Activated T-helper 1 cell treated with anti-CD3 and anti-CD28 coated beads, Interleukin-12 subunit alpha, Interleukin-12 subunit beta, Interleukin-2, Interleukin-4 antibody, amounts not matched to agents 30 ng/mL and 10 ng/mL and 1 ng/mL, durations not matched to agents 14 hours and 24 hours and 36 hours (primary cell): ENCODE data around the gene CLEC20A. TPM values are rescaled to one million over a fixed set of nuclear protein-coding genes. Genes with fewer than 3 reads are reported as not detected.

Experiments
- DNase-seq: peaks from one replicate; pipeline ENCODE4 v3.0.0; 2021; ENCODE audit warnings: low spot score
- H3K27ac Mint-ChIP-seq: one replicate; pipeline ENCODE4 v1.8.0; 2021; ENCODE audit warnings: mild to moderate bottlenecking, mixed read lengths
- H3K27me3 Mint-ChIP-seq: one replicate; pipeline ENCODE4 v1.8.0; 2022; ENCODE audit warnings: mild to moderate bottlenecking, moderate library complexity, mixed read lengths; ENCODE audit not compliant: insufficient read depth
- H3K36me3 Mint-ChIP-seq: one replicate; pipeline ENCODE4 v1.8.0; 2021; ENCODE audit warnings: low read depth, mixed read lengths
- H3K4me1 Mint-ChIP-seq: one replicate; pipeline ENCODE4 v1.8.0; 2021; ENCODE audit warnings: low read depth, mixed read lengths
- H3K4me3 Mint-ChIP-seq: one replicate; pipeline ENCODE4 v1.8.0; 2021; ENCODE audit warnings: mild to moderate bottlenecking, moderate library complexity, mixed read lengths
- H3K9me3 Mint-ChIP-seq: one replicate; pipeline ENCODE4 v1.8.0; 2021; ENCODE audit warnings: mixed read lengths
- intact Hi-C: fragments of 100-400 bp; cut with micrococcal nuclease; formaldehyde crosslinking; loops from one replicate; pipeline ENCODE4 v1.15.1; 2024
- total RNA-seq: library from RNA; stranded (reverse); gene quantifications from 2 replicates; pipeline ENCODE4 v1.2.3, GENCODE V29; 2022

The CLEC20A gene
- total RNA-seq, 1 donor from 2014 or later = not detected

DNA sequence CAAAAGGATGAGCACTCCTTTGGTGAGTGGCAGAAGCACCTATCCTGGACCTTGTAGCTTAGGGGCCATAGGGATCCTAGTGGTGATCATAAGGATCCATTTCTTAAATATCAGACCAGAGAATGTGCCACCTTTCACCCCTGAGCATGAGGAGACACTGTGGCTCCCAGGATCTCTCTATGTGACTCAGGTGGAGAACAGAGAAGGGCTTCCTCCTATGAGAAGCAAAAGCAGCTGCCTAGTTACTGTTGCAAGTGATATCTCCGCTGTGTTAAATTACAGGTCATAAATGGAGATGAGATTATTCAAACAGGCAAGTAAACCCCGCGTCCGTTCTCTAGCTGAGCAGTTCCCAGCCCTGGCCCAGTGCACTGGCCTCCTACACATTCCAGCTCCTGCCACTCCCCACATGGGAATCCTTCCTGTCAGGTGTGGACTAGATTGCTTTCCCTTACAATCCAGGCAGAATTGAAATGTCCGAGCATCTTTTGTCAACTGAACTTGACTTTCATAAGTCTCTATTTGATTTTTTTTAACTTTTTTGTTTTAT is 26.3 kb downstream of the CLEC20A start:
- no peak overlapping the region for H3K4me3 Mint-ChIP-seq
- no peaks in the 10 kb centered on the region for H3K9me3 Mint-ChIP-seq
- DNase-seq = no peak
- no peaks in the 10 kb centered on the region for H3K4me1 Mint-ChIP-seq
- peaks cover 5% of the 10 kb centered on the region for H3K27me3 Mint-ChIP-seq
- intact Hi-C loops = no loop called here
- no peak overlapping the region for H3K27ac Mint-ChIP-seq
- no peaks in the 10 kb centered on the region for H3K36me3 Mint-ChIP-seq

DNA sequence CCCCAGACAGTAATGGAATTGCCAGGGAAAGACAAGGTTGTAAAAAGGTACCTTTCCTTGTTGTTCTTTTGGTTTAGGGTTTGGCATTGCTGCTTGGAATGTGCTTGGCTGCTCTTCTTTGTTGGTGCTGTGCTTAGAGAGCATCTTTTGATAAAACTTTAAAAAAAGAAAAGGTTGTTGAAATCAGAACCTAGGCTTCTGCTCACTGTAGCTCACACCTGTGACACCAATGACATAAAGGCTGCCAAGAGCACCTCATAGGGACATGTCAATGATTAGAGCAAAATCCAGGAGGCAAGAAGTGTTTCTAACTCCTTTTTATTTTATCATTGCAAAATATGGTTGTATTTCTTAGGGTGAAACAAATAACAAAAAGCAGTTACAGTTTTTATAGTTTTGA is 28.9 kb downstream of the CLEC20A start:
- H3K4me1 Mint-ChIP-seq = no peaks in the 10 kb centered on the region
- H3K4me3 Mint-ChIP-seq = no peak overlapping the region
- no peak for DNase-seq
- intact Hi-C loops = no loop called here
- no peaks in the 10 kb centered on the region for H3K9me3 Mint-ChIP-seq
- H3K36me3 Mint-ChIP-seq = no peaks in the 10 kb centered on the region
- peaks cover 7% of the 10 kb centered on the region for H3K27me3 Mint-ChIP-seq
- H3K27ac Mint-ChIP-seq = no peak overlapping the region

GRCh38 chr1:178465011-178465410 is 31.8 kb downstream of the CLEC20A start:
- H3K27ac Mint-ChIP-seq = no peak overlapping the region
- H3K4me1 Mint-ChIP-seq = no peaks in the 10 kb centered on the region
- no peaks in the 10 kb centered on the region for H3K9me3 Mint-ChIP-seq
- H3K27me3 Mint-ChIP-seq = peaks cover 5% of the 10 kb centered on the region
- intact Hi-C loops = no loop called here
- H3K4me3 Mint-ChIP-seq = no peak overlapping the region
- no peaks in the 10 kb centered on the region for H3K36me3 Mint-ChIP-seq
- no peak for DNase-seq

DNA sequence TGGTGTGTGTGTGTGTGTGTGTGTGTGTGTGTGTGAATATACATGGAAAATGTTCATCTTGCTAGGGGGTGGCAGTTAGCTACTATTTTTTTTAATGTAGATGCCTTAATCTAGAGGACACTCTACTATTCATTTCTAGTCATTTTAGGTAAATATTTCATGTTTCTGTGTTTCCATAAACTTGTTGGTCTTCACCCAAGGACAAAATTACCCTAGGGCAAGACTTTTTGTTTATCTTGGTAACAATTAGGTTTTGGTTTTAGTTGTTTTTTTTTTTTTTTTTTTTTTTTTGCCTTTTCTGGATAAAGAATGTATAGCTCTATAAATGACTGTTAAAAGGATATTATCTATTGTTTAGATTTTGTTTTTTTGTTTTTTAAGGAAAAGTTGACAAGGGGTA is 32.2 kb downstream of the CLEC20A start:
- H3K36me3 Mint-ChIP-seq = no peaks in the 10 kb centered on the region
- H3K27me3 Mint-ChIP-seq = peaks cover 5% of the 10 kb centered on the region
- no peak overlapping the region for H3K27ac Mint-ChIP-seq
- intact Hi-C loops = no loop called here
- no peak overlapping the region for H3K4me3 Mint-ChIP-seq
- H3K4me1 Mint-ChIP-seq = no peaks in the 10 kb centered on the region
- H3K9me3 Mint-ChIP-seq = no peaks in the 10 kb centered on the region
- no peak for DNase-seq

GRCh38 chr1:178464141-178464540 is 32.6 kb downstream of the CLEC20A start:
- H3K27ac Mint-ChIP-seq = no peak overlapping the region
- H3K4me1 Mint-ChIP-seq = no peaks in the 10 kb centered on the region
- intact Hi-C loops = no loop called here
- no peaks in the 10 kb centered on the region for H3K9me3 Mint-ChIP-seq
- H3K36me3 Mint-ChIP-seq = no peaks in the 10 kb centered on the region
- peaks cover 5% of the 10 kb centered on the region for H3K27me3 Mint-ChIP-seq
- DNase-seq = no peak
- no peak overlapping the region for H3K4me3 Mint-ChIP-seq

DNA sequence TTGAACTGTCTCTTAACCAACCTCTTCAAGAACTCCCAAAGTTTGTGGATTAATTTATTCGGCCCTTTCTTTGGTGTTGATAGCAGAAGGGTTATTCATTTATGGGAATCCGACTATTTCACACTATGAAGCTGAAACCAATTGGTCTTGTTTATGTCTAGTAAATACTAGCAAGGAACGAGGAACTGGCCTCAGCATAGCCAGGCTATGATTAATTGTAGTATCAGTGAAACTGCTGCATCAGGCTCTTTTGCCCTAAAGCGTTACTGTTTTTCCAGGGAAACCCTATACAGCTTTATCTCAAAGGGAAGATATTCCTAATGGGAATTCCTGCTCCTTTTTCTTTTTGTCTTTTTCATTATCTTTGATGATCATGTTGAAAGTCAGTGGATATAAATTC is 35.1 kb downstream of the CLEC20A start:
- no peaks in the 10 kb centered on the region for H3K9me3 Mint-ChIP-seq
- no peak overlapping the region for H3K4me3 Mint-ChIP-seq
- intact Hi-C loops = no loop called here
- no peaks in the 10 kb centered on the region for H3K4me1 Mint-ChIP-seq
- H3K36me3 Mint-ChIP-seq = no peaks in the 10 kb centered on the region
- DNase-seq = no peak
- peaks cover 3% of the 10 kb centered on the region for H3K27me3 Mint-ChIP-seq
- no peak overlapping the region for H3K27ac Mint-ChIP-seq

- no peaks in the 10 kb centered on the region for H3K36me3 Mint-ChIP-seq
- intact Hi-C loops = no loop called here
- H3K27me3 Mint-ChIP-seq = peaks cover 3% of the 10 kb centered on the region
- H3K9me3 Mint-ChIP-seq = no peaks in the 10 kb centered on the region
- no peak overlapping the region for H3K27ac Mint-ChIP-seq
- no peak overlapping the region for H3K4me3 Mint-ChIP-seq
- H3K4me1 Mint-ChIP-seq = no peaks in the 10 kb centered on the region
- DNase-seq = no peak
Observed at GRCh38 chr1:178461104-178461503, 35.7 kb downstream of the CLEC20A start.

- Mint-ChIP-seq H3K27ac (no peak overlapping the region), H3K36me3 (no peaks in the 10 kb centered on the region), H3K9me3 (no peaks in the 10 kb centered on the region), H3K27me3 (no peaks in the 10 kb centered on the region), H3K4me1 (no peaks in the 10 kb centered on the region), H3K4me3 (no peak overlapping the region)
- intact Hi-C loops = no loop called here
- DNase-seq = no peak
Observed at GRCh38 chr1:178458203-178458602, 38.6 kb downstream of the CLEC20A start.

- Mint-ChIP-seq H3K27me3 (no peaks in the 10 kb centered on the region), H3K27ac (no peak overlapping the region), H3K9me3 (no peaks in the 10 kb centered on the region), H3K4me1 (no peaks in the 10 kb centered on the region), H3K4me3 (no peak overlapping the region), H3K36me3 (no peaks in the 10 kb centered on the region)
- intact Hi-C loops = no loop called here
- no peak for DNase-seq
Observed at GRCh38 chr1:178457651-178458050, 39.1 kb downstream of the CLEC20A start.

DNA sequence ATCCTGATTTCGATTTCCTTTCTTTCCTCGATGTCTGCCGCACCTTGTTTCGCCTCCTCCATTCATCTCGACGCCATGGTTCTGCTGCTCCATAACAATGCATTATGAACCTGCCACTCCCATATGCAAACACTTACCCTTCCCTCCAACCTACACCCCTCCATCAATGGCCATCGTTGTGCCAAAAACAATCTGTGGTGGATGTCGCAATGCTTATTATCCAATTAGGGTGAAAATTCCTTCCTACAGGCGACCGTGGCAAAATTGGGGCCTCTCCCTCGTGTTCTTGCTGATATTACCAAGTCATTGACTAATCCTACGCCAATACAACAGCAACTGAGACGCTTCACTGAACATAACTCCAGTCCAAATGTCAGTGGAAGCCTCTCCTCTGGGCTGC is 40.3 kb downstream of the CLEC20A start:
- Mint-ChIP-seq H3K27me3 (no peaks in the 10 kb centered on the region), H3K36me3 (no peaks in the 10 kb centered on the region), H3K4me1 (no peaks in the 10 kb centered on the region), H3K4me3 (no peak overlapping the region), H3K27ac (no peak overlapping the region), H3K9me3 (no peaks in the 10 kb centered on the region)
- no peak for DNase-seq
- intact Hi-C loops = no loop called here

- Mint-ChIP-seq H3K4me1 (no peaks in the 10 kb centered on the region), H3K9me3 (no peaks in the 10 kb centered on the region), H3K27ac (no peak overlapping the region), H3K27me3 (peaks cover 2% of the 10 kb centered on the region), H3K4me3 (no peak overlapping the region), H3K36me3 (no peaks in the 10 kb centered on the region)
- DNase-seq = no peak
- intact Hi-C loops = no loop called here
Observed at GRCh38 chr1:178452013-178452412, 44.8 kb downstream of the CLEC20A start.

DNA sequence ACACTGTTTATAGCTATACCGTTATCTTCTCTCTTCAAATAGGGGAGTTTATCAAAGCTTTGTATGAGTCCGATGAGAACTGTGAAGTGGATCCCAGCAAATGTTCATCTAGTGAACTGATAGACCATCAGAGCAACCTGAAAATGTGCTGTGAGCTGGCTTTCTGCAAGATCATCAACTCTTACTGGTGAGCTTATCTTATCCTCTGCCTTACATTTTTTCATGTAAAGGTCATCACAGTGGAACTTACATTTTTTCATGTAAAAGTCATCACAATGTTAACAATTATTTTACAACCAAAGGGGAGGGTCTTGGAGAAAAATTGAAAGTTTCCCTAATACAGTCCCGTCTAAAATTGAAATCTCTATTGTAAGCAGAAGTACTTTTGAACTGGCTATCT is 45.2 kb downstream of the CLEC20A start:
- Mint-ChIP-seq H3K4me1 (no peaks in the 10 kb centered on the region), H3K27me3 (peaks cover 2% of the 10 kb centered on the region), H3K27ac (no peak overlapping the region), H3K4me3 (no peak overlapping the region), H3K36me3 (no peaks in the 10 kb centered on the region), H3K9me3 (no peaks in the 10 kb centered on the region)
- DNase-seq = no peak
- intact Hi-C loops = no loop called here

DNA sequence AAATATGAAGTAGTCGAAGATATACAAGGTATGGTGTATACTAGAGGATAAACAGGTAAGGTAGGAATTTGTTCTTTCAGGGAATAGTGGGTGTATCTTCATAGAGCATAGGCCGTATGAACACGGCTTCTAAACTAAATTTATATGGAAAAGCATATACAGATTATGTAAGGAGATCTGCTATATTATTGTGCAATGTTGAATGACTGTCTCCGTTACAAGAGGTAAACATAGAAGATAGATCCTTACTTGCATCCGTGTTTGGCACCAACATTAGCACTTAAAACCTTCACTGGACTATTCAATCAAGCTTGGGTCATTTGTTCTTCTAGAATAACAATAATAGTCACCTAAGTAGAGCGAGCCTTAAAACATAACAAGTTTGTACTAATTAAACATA is 45.9 kb downstream of the CLEC20A start:
- no peak overlapping the region for H3K4me3 Mint-ChIP-seq
- no peak overlapping the region for H3K27ac Mint-ChIP-seq
- H3K27me3 Mint-ChIP-seq = peaks cover 2% of the 10 kb centered on the region
- H3K4me1 Mint-ChIP-seq = no peaks in the 10 kb centered on the region
- DNase-seq = no peak
- no peaks in the 10 kb centered on the region for H3K36me3 Mint-ChIP-seq
- intact Hi-C loops = no loop called here
- H3K9me3 Mint-ChIP-seq = no peaks in the 10 kb centered on the region

DNA sequence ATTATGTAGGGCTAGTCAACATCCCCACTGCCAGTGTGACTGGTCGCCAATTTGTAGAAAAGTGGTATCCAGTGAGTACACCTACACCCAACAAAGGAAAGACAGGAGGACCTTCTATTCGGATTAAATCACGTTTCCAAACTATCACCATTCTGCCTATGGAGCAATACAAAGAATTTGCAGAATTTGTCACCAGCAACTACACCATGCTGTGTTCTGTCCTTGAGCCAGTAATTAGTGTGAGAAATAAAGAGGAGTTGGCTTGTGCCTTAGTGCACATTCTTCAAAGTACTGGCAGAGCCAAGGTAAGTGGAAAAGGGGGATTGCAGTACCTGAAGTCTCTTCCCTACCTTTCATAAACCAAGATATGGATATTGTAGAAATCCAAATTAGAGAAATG is 53.8 kb downstream of the CLEC20A start:
- Mint-ChIP-seq H3K27me3 (peaks cover 2% of the 10 kb centered on the region), H3K27ac (no peak overlapping the region), H3K9me3 (no peaks in the 10 kb centered on the region), H3K4me3 (no peak overlapping the region), H3K4me1 (no peaks in the 10 kb centered on the region), H3K36me3 (no peaks in the 10 kb centered on the region)
- no peak for DNase-seq
- intact Hi-C loops = no loop called here
